GM10266 (cell line): ENCODE results near the gene HDDC3.

ENCODE experiments used
- DNase-seq: peaks from one replicate; pipeline ENCODE4 v3.0.0; 2012; ENCODE audit errors: extremely low spot score
- CTCF ChIP-seq: IDR thresholded peaks from 2 replicates; pipeline ENCODE4 v1.5.1; 2012; ENCODE audit warnings: mild to moderate bottlenecking, low read depth; ENCODE audit not compliant: control insufficient read depth, insufficient read depth; ENCODE audit errors: missing control alignments

The HDDC3 gene

GRCh38 chr15:90934949-90935751 lies 2.8 kb upstream of the HDDC3 start, which contains the start of gene UNC45A:
Gene UNC45A, plus strand, starts transcription at chr15:90935285. Its CDS starts 40 bp downstream, at chr15:90935325.
- DNase-seq = peak; percentile 97
- TF ChIP-seq CTCF = no peak

GRCh38 chr15:90934256-90934948 lies 2.1 kb upstream of the HDDC3 start:
- TF ChIP-seq CTCF = peak; percentile 98

GRCh38 chr15:90933301-90933700 lies 952 bp upstream of the HDDC3 start:
- TF ChIP-seq CTCF = no peak
- DNase-seq = no peak

More at GRCh38 chr15:90934256-90934948, 2.1 kb upstream of the HDDC3 start:
- peak; percentile 89 for DNase-seq

- no peak for DNase-seq
- TF ChIP-seq CTCF = no peak
Measured at GRCh38 chr15:90932660-90932991, 277 bp upstream of the HDDC3 start.

- DNase-seq = no peak
- no peak for TF ChIP-seq CTCF
Measured at GRCh38 chr15:90931575-90931827, 848 bp downstream of the HDDC3 start.

GRCh38 chr15:90930861-90931574 lies 1.3 kb downstream of the HDDC3 start:
- DNase-seq = no peak
- no peak for TF ChIP-seq CTCF
